ENCODE results near the gene CD84. TPM values are rescaled to one million over a fixed set of nuclear protein-coding genes. Genes with fewer than 3 reads are reported as not detected.
"Not testable (repeated sequence)": the region's sequence is repeated elsewhere in the genome, so short reads cannot be mapped to it uniquely, and the experiment has no call there.

Gene CD84
- polyA plus RNA-seq, 3 donors: 0.98 to 1.9 (median 1.2) TPM

GRCh38 chr1:160519642-160520435 lies 59.5 kb downstream of the CD84 start:
- no peak for DNase-seq (ENCODE audit: low read depth in 3 of 3, low spot score in 2 of 3)

DNA sequence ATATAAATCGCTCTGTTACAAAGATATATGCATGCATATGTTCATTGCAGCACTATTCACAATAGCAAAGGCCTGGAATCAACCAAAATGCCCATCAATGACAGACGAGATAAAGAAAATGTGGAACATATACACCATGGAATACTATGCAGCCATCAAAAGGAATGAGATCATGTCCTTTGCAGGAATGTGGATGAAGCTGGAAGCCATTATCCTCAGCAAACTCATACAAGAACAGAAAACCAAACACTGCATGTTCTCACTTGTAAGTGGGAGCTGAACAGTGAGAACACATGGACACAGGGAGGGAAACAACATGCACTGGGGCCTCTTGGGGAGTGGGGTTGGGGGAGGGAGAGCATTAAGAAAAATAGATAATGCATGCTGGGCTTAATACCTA lies 61.8 kb downstream of the CD84 start:
- not testable (repeated sequence) for DNase-seq (ENCODE audit: low read depth in 3 of 3, low spot score in 2 of 3)

DNA sequence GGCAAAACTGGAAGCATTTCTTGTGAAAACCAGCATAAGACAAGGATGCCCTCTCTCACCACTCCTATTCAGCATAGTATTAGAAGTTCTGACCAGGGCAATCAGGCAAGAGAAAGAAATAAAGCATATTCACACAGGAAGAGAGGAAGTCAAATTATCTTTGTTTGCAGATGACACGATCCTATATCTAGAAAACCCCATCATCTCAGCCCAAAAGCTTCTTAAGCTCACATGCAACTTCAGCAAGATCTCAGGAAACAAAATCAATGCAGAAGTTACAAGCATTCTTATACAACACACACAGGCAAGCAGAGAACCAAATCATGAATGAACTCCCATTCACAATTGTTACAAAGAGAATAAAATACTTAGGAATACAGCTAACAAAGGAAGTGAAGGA lies 63.4 kb downstream of the CD84 start:
- DNase-seq (ENCODE audit: low read depth in 3 of 3, low spot score in 2 of 3): not testable (repeated sequence)

DNA sequence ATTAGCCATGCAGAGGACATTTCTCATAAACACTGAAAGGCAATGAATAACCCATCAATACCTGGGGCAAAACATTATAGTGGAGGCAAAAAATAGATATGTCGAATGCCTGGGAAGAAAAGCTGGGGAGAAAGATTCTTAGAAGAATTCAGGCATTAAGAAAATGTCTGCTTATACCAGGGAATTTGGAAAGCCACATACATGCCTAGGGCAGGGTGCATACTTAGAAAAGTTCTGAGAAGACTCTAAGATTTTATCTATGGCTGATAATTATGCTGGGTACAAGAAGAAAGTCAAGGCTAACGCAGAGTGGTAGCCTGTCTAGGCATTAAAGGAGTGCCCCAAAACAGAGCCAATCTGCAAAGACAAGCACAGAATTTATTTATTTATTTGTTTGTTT lies 74.6 kb downstream of the CD84 start:
- no peak for DNase-seq (ENCODE audit: low read depth in 3 of 3, low spot score in 2 of 3)

DNA sequence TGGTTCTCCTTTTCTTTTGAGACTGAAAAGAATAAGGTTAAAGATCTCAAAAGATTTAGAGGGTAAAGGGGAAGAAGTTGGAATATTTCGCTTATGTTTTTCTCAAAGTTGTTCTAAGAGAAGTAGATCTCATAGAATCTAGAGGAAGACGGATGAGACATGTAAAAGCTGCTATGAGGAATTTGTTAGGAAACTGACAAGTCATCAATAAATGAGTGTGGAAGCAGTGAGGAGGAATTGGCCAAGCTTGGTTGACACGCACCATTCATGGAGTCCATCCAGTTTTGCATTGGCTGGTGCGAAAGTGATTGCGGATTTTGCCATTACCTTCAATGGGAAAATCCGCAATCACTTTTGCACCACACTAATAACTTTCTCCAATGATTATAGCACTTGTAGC lies 76.2 kb downstream of the CD84 start:
- DNase-seq (ENCODE audit: low read depth in 3 of 3, low spot score in 2 of 3): no peak

- no peak for DNase-seq (ENCODE audit: low read depth in 3 of 3, low spot score in 2 of 3)
Measured at GRCh38 chr1:160500321-160500990, 78.8 kb downstream of the CD84 start.

DNA sequence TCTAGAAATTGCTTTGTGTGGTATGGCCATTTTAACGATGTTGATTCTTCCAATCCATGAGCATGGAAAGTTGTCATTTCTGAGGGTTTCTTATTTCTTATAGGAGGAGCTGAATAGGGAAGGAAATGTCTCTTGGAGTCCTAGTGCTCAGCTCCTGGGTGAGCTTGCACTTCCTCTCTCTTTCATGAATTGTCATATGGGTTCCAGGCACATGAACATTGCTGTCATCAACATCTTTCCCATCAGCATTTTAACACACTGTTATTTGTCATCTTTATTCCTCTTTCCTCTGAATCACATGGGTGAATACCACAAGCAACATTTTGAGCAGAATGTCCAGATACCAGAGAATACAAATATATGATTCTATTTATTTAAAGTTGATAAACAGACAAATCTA lies 79.7 kb downstream of the CD84 start:
- no peak for DNase-seq (ENCODE audit: low read depth in 3 of 3, low spot score in 2 of 3)

DNA sequence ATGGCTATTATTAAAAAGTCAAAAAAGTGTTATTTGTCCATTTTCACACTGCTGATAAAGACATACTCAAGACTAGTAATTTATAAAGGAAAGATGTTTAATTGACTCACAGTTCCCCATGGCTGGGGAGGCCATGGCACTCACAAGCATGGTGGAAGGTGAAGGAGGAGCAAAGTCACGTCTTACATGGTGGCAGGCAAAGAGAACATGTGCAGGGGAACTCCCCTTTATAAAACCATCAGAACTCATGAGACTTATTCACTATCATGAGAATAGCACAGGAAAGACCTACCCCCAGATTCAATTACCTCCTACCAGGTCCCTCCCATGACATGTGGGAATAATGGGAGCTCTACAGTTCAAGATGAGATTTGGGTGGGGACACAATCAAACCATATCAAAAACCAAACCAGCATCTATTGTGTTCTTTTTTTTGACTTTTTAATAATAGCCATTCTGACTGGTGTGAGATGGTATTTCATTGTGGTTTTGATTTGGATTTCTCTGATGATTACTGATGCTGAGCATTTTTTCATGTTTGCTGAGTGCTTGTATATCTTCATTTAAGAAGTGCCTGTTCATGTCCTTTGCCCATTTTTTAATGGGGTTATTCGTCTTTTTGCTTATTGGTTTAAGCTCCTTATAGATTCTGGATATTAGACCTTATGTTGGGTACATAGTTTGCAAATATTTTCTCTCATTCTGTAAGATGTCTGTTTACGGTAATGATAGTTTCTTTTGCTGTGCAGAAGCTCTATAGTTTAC lies 80.8 kb downstream of the CD84 start:
- not testable (repeated sequence) for DNase-seq (ENCODE audit: low read depth in 3 of 3, low spot score in 2 of 3)

GRCh38 chr1:160496334-160496733 lies 83.0 kb downstream of the CD84 start:
- DNase-seq (ENCODE audit: low read depth in 3 of 3, low spot score in 2 of 3): no peak

GRCh38 chr1:160494620-160495019 lies 84.7 kb downstream of the CD84 start:
- DNase-seq (ENCODE audit: low read depth in 3 of 3, low spot score in 2 of 3): no peak

DNA sequence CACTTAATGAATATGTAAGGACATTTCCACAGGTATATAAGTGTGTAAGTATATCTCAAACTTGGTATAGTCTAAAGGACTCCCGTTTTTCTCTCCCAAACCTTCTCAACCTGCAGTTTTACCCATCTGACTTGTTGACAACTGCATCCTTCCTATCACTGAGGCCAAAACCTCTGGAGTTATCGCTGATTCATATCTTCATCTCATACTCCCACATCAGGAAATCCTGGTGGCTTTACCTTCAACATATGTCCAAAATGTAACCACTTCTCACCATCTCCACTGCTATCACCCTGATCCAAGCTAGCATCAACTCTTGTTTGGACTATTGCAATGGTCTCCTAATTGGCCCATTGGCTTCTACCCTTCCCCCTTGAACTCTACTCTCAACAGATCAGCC lies 86.7 kb downstream of the CD84 start:
- no peak for DNase-seq (ENCODE audit: low read depth in 3 of 3, low spot score in 2 of 3)

GRCh38 chr1:160491981-160492380 lies 87.3 kb downstream of the CD84 start:
- DNase-seq (ENCODE audit: low read depth in 3 of 3, low spot score in 2 of 3): no peak

Other genes with a start within 250 kb of the CD84 start
- 100 to 1,000 TPM; 162 to 174 (median 166) TPM for gene COPA, start 236.2 kb downstream of the CD84 start, polyA plus RNA-seq (ENCODE audit: insufficient read length in 3 of 3)
- 100 to 1,000 TPM; 156 to 175 (median 157) TPM for gene NCSTN, start 236.1 kb downstream of the CD84 start, polyA plus RNA-seq (ENCODE audit: insufficient read length in 3 of 3)
- gene NHLH1, start 212.4 kb downstream of the CD84 start, polyA plus RNA-seq (ENCODE audit: insufficient read length in 3 of 3): under 1 TPM; 0.06 to 0.13 (median 0.08) TPM
- gene VANGL2, start 178.9 kb downstream of the CD84 start, polyA plus RNA-seq (ENCODE audit: insufficient read length in 3 of 3): 10 to 100 TPM; 30.9 to 33.7 (median 32.8) TPM
- under 1 TPM; 0.06 to 0.21 (median 0.14) TPM for gene SLAMF6, start 56.2 kb downstream of the CD84 start, polyA plus RNA-seq (ENCODE audit: insufficient read length in 3 of 3)
- gene SLAMF1, start 67.5 kb upstream of the CD84 start, polyA plus RNA-seq (ENCODE audit: insufficient read length in 3 of 3): under 1 TPM; 0.10 to 0.13 (median 0.11) TPM
- 1 to 10 TPM; 2.0 to 2.3 (median 2.2) TPM for gene CD48, start 132.3 kb upstream of the CD84 start, polyA plus RNA-seq (ENCODE audit: insufficient read length in 3 of 3)
- gene SLAMF7, start 159.8 kb upstream of the CD84 start, polyA plus RNA-seq (ENCODE audit: insufficient read length in 3 of 3): under 1 TPM; 0.24 to 0.52 (median 0.28) TPM
- gene LY9, start 216.7 kb upstream of the CD84 start, polyA plus RNA-seq (ENCODE audit: insufficient read length in 3 of 3): under 1 TPM; 0.06 to 0.22 (median 0.10) TPM

All from right renal cortex interstitium (tissue), 3 donors.